ENCODE results near the gene BCL6.

BCL6 gene

GRCh38 chr3:187763850-187764648 lies 18.8 kb upstream of the BCL6 start:
- no peak overlapping the region for H3K4me3 ChIP-seq (ENCODE audit: control insufficient read depth, low read depth, low read length)
- TF ChIP-seq CTCF (IDR thresholded peaks at IDR 0.05; ENCODE audit: control insufficient read depth, insufficient read depth, low read depth, low read length, missing control alignments) = no peak
- no peak for DNase-seq (ENCODE audit: low read depth)

- no peak for TF ChIP-seq CTCF (IDR thresholded peaks at IDR 0.05; ENCODE audit: control insufficient read depth, insufficient read depth, low read depth, low read length, missing control alignments)
- DNase-seq (ENCODE audit: low read depth) = no peak
- H3K4me3 ChIP-seq (ENCODE audit: control insufficient read depth, low read depth, low read length) = no peak overlapping the region
These were observed 17.5 kb upstream of the BCL6 start for GRCh38 chr3:187762792-187763191.

- no peak for TF ChIP-seq CTCF (IDR thresholded peaks at IDR 0.05; ENCODE audit: control insufficient read depth, insufficient read depth, low read depth, low read length, missing control alignments)
- no peak for DNase-seq (ENCODE audit: low read depth)
- no peak overlapping the region for H3K4me3 ChIP-seq (ENCODE audit: control insufficient read depth, low read depth, low read length)
These were observed 14.3 kb upstream of the BCL6 start for GRCh38 chr3:187759601-187760000.

GRCh38 chr3:187758318-187758955 lies 13.2 kb upstream of the BCL6 start:
- DNase-seq (ENCODE audit: low read depth) = no peak
- no peak for TF ChIP-seq CTCF (IDR thresholded peaks at IDR 0.05; ENCODE audit: control insufficient read depth, insufficient read depth, low read depth, low read length, missing control alignments)
- no peak overlapping the region for H3K4me3 ChIP-seq (ENCODE audit: control insufficient read depth, low read depth, low read length)

GRCh38 chr3:187753516-187753915 lies 8.2 kb upstream of the BCL6 start:
- DNase-seq (ENCODE audit: low read depth) = no peak
- H3K4me3 ChIP-seq (ENCODE audit: control insufficient read depth, low read depth, low read length) = no peak overlapping the region
- no peak for TF ChIP-seq CTCF (IDR thresholded peaks at IDR 0.05; ENCODE audit: control insufficient read depth, insufficient read depth, low read depth, low read length, missing control alignments)

- H3K4me3 ChIP-seq (ENCODE audit: control insufficient read depth, low read depth, low read length) = no peak overlapping the region
- no peak for TF ChIP-seq CTCF (IDR thresholded peaks at IDR 0.05; ENCODE audit: control insufficient read depth, insufficient read depth, low read depth, low read length, missing control alignments)
- DNase-seq (ENCODE audit: low read depth) = no peak
These were observed 5.3 kb upstream of the BCL6 start for GRCh38 chr3:187750513-187751123.
